Activated naive CD8-positive, alpha-beta T cell treated with anti-CD3 and anti-CD28 coated beads for 36 hours (primary cell): Measurements from ENCODE around the gene PHLDB1. TPM values are rescaled to one million over a fixed set of nuclear protein-coding genes. Genes with fewer than 3 reads are reported as not detected.

Experiments used
- DNase-seq: peaks from one replicate; pipeline ENCODE4 v3.0.0; 2021
- H3K27ac Mint-ChIP-seq: one replicate; pipeline ENCODE4 v1.8.0; 2022; ENCODE audit warnings: mild to moderate bottlenecking, moderate library complexity, mixed read lengths
- H3K27me3 Mint-ChIP-seq: one replicate; pipeline ENCODE4 v1.8.0; 2022; ENCODE audit warnings: mild to moderate bottlenecking, mixed read lengths
- H3K36me3 Mint-ChIP-seq: one replicate; pipeline ENCODE4 v1.8.0; 2021; ENCODE audit warnings: mild to moderate bottlenecking, mixed read lengths
- H3K4me1 Mint-ChIP-seq: one replicate; pipeline ENCODE4 v1.8.0; 2021; ENCODE audit warnings: mixed read lengths
- H3K4me3 Mint-ChIP-seq: one replicate; pipeline ENCODE4 v1.8.0; 2022; ENCODE audit warnings: mild to moderate bottlenecking, moderate library complexity, mixed read lengths
- H3K9me3 Mint-ChIP-seq: one replicate; pipeline ENCODE4 v1.8.0; 2022; ENCODE audit warnings: mixed read lengths
- total RNA-seq, 2 experiments: library from RNA; stranded (reverse); gene quantifications; one replicate each; pipeline ENCODE4 v1.2.3, GENCODE V29; 2021

PHLDB1 gene
- total RNA-seq, 2 experiments from 2014 or later, result 2.9 to 3.0 TPM

- Mint-ChIP-seq H3K36me3 (no peaks in the 10 kb centered on the region), H3K27me3 (no peaks in the 10 kb centered on the region), H3K4me3 (no peak overlapping the region), H3K9me3 (no peaks in the 10 kb centered on the region), H3K27ac (no peak overlapping the region), H3K4me1 (peaks cover 6% of the 10 kb centered on the region)
- DNase-seq, result no peak
These were observed 45.3 kb downstream of the PHLDB1 start for GRCh38 chr11:118652681-118653181.

GRCh38 chr11:118653684-118654390 is 46.4 kb downstream of the PHLDB1 start:
- H3K27me3 Mint-ChIP-seq, result no peaks in the 10 kb centered on the region
- H3K36me3 Mint-ChIP-seq, result no peaks in the 10 kb centered on the region
- H3K4me1 Mint-ChIP-seq, result peaks cover 6% of the 10 kb centered on the region
- H3K4me3 Mint-ChIP-seq, result no peak overlapping the region
- H3K9me3 Mint-ChIP-seq, result no peaks in the 10 kb centered on the region
- H3K27ac Mint-ChIP-seq, result no peak overlapping the region
- DNase-seq, result no peak

- Mint-ChIP-seq H3K27ac (no peak overlapping the region), H3K4me1 (peaks cover 6% of the 10 kb centered on the region), H3K27me3 (no peaks in the 10 kb centered on the region), H3K4me3 (no peak overlapping the region), H3K36me3 (no peaks in the 10 kb centered on the region), H3K9me3 (no peaks in the 10 kb centered on the region)
- DNase-seq, result no peak
These were observed 48.2 kb downstream of the PHLDB1 start for GRCh38 chr11:118655486-118656190.

- DNase-seq, result no peak
- Mint-ChIP-seq H3K4me3 (no peak overlapping the region), H3K9me3 (no peaks in the 10 kb centered on the region), H3K36me3 (no peaks in the 10 kb centered on the region), H3K27me3 (no peaks in the 10 kb centered on the region), H3K4me1 (peaks cover 6% of the 10 kb centered on the region), H3K27ac (no peak overlapping the region)
These were observed 49.2 kb downstream of the PHLDB1 start for GRCh38 chr11:118656563-118657165.

GRCh38 chr11:118657238-118657637 is 49.8 kb downstream of the PHLDB1 start:
- no peak overlapping the region for H3K4me3 Mint-ChIP-seq
- no peaks in the 10 kb centered on the region for H3K36me3 Mint-ChIP-seq
- H3K27ac Mint-ChIP-seq, result no peak overlapping the region
- H3K4me1 Mint-ChIP-seq, result peaks cover 5% of the 10 kb centered on the region
- H3K27me3 Mint-ChIP-seq, result no peaks in the 10 kb centered on the region
- H3K9me3 Mint-ChIP-seq, result no peaks in the 10 kb centered on the region
- DNase-seq, result no peak

- DNase-seq, result no peak
- Mint-ChIP-seq H3K27me3 (no peaks in the 10 kb centered on the region), H3K4me1 (no peaks in the 10 kb centered on the region), H3K27ac (no peak overlapping the region), H3K4me3 (no peak overlapping the region), H3K36me3 (no peaks in the 10 kb centered on the region), H3K9me3 (no peaks in the 10 kb centered on the region)
These were observed 50.5 kb downstream of the PHLDB1 start for GRCh38 chr11:118657709-118658428.

- H3K27me3 Mint-ChIP-seq, result no peaks in the 10 kb centered on the region
- DNase-seq, result peak; percentile 15
- no peaks in the 10 kb centered on the region for H3K9me3 Mint-ChIP-seq
- no peak overlapping the region for H3K27ac Mint-ChIP-seq
- no peaks in the 10 kb centered on the region for H3K4me1 Mint-ChIP-seq
- no peak overlapping the region for H3K4me3 Mint-ChIP-seq
- no peaks in the 10 kb centered on the region for H3K36me3 Mint-ChIP-seq
These were observed 51.3 kb downstream of the PHLDB1 start for GRCh38 chr11:118658429-118659313.

GRCh38 chr11:118659314-118659952 is 52.0 kb downstream of the PHLDB1 start:
- no peaks in the 10 kb centered on the region for H3K4me1 Mint-ChIP-seq

GRCh38 chr11:118659953-118660680 is 52.7 kb downstream of the PHLDB1 start:
- Mint-ChIP-seq H3K9me3 (no peaks in the 10 kb centered on the region), H3K27ac (no peak overlapping the region), H3K4me1 (no peaks in the 10 kb centered on the region), H3K27me3 (no peaks in the 10 kb centered on the region), H3K4me3 (no peak overlapping the region), H3K36me3 (no peaks in the 10 kb centered on the region)
- no peak for DNase-seq

More at GRCh38 chr11:118659314-118659952, 52.0 kb downstream of the PHLDB1 start:
- no peaks in the 10 kb centered on the region for H3K27me3 Mint-ChIP-seq
- DNase-seq, result peak; percentile 90
- H3K9me3 Mint-ChIP-seq, result no peaks in the 10 kb centered on the region
- no peaks in the 10 kb centered on the region for H3K36me3 Mint-ChIP-seq
- no peak overlapping the region for H3K27ac Mint-ChIP-seq
- H3K4me3 Mint-ChIP-seq, result peak overlapping the region; percentile 18

GRCh38 chr11:118660681-118661424 is 53.4 kb downstream of the PHLDB1 start:
- Mint-ChIP-seq H3K4me1 (no peaks in the 10 kb centered on the region), H3K9me3 (no peaks in the 10 kb centered on the region), H3K36me3 (no peaks in the 10 kb centered on the region), H3K27me3 (no peaks in the 10 kb centered on the region), H3K4me3 (no peak overlapping the region), H3K27ac (no peak overlapping the region)
- no peak for DNase-seq

GRCh38 chr11:118661425-118662301 is 54.2 kb downstream of the PHLDB1 start:
- Mint-ChIP-seq H3K9me3 (no peaks in the 10 kb centered on the region), H3K27ac (no peak overlapping the region), H3K4me3 (no peak overlapping the region), H3K36me3 (no peaks in the 10 kb centered on the region), H3K4me1 (peaks cover 3% of the 10 kb centered on the region), H3K27me3 (no peaks in the 10 kb centered on the region)
- no peak for DNase-seq
